Measurements from ENCODE around the gene CLBA1. TPM values are rescaled to one million over a fixed set of nuclear protein-coding genes. Genes with fewer than 3 reads are reported as not detected.

CLBA1 gene
- total and polyA plus RNA-seq, 2 experiments from 2014 or later, result 1.6 to 1.8 TPM

DNA sequence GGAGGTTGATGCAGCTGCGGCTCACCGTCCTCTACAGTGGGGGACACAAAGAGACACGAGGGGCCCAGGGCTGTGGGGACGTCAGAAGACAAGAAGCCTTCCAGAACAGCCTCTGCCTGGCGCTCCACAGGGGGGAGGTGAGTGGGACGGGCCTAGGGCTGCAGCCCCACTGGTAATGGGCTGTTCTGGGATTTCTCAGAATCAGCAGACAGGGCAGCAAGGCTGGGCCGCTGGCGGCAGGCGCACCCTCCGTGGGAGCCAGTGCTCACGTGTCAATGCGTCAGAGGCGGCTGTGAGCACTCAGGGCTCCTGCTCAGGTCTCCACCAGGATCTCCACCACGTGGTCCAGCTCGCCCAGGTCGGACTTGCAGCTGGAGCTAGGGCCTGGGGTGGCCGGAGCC is 25.3 kb downstream of the CLBA1 start:
- H3K4me3 Mint-ChIP-seq, result no peak overlapping the region
- Histone ChIP-seq H3K27ac (ENCODE audit: low read depth) (no peak overlapping the region), H3K9me2 (ENCODE audit: insufficient read depth) (no peaks in the 10 kb centered on the region), H3K4me2 (no peak overlapping the region), H3F3A (replicated peaks; ENCODE audit: low read depth) (no peaks in the 10 kb centered on the region), H2AFZ (no peak overlapping the region), H3K79me2 (replicated peaks; ENCODE audit: insufficient read depth) (peaks cover 71% of the 10 kb centered on the region), H3K4me3 (no peak overlapping the region), H3K36me3 (ENCODE audit: insufficient read depth) (peaks cover 13% of the 10 kb centered on the region), H3K4me1 (ENCODE audit: insufficient read depth) (peaks cover 11% of the 10 kb centered on the region; the same call in 1 of the 2 replicates), H4K20me1 (replicated peaks; ENCODE audit: insufficient read depth) (peaks cover 47% of the 10 kb centered on the region), H3K27me3 (ENCODE audit: insufficient read depth) (no peaks in the 10 kb centered on the region)
- H3K4me1 Mint-ChIP-seq, result peaks cover 28% of the 10 kb centered on the region
- peaks cover 43% of the 10 kb centered on the region for H3K36me3 Mint-ChIP-seq (ENCODE audit: low read depth)
- ATAC-seq, result no peak
- H3K9me3 Mint-ChIP-seq, result no peaks in the 10 kb centered on the region
- TF ChIP-seq, protein P1, sequence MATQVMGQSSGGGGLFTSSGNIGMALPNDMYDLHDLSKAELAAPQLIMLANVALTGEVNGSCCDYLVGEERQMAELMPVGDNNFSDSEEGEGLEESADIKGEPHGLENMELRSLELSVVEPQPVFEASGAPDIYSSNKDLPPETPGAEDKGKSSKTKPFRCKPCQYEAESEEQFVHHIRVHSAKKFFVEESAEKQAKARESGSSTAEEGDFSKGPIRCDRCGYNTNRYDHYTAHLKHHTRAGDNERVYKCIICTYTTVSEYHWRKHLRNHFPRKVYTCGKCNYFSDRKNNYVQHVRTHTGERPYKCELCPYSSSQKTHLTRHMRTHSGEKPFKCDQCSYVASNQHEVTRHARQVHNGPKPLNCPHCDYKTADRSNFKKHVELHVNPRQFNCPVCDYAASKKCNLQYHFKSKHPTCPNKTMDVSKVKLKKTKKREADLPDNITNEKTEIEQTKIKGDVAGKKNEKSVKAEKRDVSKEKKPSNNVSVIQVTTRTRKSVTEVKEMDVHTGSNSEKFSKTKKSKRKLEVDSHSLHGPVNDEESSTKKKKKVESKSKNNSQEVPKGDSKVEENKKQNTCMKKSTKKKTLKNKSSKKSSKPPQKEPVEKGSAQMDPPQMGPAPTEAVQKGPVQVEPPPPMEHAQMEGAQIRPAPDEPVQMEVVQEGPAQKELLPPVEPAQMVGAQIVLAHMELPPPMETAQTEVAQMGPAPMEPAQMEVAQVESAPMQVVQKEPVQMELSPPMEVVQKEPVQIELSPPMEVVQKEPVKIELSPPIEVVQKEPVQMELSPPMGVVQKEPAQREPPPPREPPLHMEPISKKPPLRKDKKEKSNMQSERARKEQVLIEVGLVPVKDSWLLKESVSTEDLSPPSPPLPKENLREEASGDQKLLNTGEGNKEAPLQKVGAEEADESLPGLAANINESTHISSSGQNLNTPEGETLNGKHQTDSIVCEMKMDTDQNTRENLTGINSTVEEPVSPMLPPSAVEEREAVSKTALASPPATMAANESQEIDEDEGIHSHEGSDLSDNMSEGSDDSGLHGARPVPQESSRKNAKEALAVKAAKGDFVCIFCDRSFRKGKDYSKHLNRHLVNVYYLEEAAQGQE (IDR thresholded peaks at IDR 0.05; ENCODE audit: unreplicated experiment), result no peak
- TF ChIP-seq CREB1 (CRISPR knock-in tag; IDR thresholded peaks at IDR 0.05; ENCODE audit: low read depth), result no peak
- TF ChIP-seq, protein P2, sequence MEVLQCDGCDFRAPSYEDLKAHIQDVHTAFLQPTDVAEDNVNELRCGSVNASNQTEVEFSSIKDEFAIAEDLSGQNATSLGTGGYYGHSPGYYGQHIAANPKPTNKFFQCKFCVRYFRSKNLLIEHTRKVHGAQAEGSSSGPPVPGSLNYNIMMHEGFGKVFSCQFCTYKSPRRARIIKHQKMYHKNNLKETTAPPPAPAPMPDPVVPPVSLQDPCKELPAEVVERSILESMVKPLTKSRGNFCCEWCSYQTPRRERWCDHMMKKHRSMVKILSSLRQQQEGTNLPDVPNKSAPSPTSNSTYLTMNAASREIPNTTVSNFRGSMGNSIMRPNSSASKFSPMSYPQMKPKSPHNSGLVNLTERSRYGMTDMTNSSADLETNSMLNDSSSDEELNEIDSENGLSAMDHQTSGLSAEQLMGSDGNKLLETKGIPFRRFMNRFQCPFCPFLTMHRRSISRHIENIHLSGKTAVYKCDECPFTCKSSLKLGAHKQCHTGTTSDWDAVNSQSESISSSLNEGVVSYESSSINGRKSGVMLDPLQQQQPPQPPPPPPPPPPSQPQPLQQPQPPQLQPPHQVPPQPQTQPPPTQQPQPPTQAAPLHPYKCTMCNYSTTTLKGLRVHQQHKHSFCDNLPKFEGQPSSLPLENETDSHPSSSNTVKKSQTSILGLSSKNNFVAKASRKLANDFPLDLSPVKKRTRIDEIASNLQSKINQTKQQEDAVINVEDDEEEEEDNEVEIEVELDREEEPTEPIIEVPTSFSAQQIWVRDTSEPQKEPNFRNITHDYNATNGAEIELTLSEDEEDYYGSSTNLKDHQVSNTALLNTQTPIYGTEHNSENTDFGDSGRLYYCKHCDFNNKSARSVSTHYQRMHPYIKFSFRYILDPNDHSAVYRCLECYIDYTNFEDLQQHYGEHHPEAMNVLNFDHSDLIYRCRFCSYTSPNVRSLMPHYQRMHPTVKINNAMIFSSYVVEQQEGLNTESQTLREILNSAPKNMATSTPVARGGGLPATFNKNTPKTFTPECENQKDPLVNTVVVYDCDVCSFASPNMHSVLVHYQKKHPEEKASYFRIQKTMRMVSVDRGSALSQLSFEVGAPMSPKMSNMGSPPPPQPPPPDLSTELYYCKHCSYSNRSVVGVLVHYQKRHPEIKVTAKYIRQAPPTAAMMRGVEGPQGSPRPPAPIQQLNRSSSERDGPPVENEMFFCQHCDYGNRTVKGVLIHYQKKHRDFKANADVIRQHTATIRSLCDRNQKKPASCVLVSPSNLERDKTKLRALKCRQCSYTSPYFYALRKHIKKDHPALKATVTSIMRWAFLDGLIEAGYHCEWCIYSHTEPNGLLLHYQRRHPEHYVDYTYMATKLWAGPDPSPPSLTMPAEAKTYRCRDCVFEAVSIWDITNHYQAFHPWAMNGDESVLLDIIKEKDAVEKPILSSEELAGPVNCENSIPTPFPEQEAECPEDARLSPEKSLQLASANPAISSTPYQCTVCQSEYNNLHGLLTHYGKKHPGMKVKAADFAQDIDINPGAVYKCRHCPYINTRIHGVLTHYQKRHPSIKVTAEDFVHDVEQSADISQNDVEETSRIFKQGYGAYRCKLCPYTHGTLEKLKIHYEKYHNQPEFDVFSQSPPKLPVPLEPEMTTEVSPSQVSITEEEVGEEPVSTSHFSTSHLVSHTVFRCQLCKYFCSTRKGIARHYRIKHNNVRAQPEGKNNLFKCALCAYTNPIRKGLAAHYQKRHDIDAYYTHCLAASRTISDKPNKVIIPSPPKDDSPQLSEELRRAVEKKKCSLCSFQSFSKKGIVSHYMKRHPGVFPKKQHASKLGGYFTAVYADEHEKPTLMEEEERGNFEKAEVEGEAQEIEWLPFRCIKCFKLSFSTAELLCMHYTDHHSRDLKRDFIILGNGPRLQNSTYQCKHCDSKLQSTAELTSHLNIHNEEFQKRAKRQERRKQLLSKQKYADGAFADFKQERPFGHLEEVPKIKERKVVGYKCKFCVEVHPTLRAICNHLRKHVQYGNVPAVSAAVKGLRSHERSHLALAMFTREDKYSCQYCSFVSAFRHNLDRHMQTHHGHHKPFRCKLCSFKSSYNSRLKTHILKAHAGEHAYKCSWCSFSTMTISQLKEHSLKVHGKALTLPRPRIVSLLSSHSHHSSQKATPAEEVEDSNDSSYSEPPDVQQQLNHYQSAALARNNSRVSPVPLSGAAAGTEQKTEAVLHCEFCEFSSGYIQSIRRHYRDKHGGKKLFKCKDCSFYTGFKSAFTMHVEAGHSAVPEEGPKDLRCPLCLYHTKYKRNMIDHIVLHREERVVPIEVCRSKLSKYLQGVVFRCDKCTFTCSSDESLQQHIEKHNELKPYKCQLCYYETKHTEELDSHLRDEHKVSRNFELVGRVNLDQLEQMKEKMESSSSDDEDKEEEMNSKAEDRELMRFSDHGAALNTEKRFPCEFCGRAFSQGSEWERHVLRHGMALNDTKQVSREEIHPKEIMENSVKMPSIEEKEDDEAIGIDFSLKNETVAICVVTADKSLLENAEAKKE (CRISPR knock-in tag; IDR thresholded peaks at IDR 0.05), result no peak
- TF ChIP-seq JUNB (IDR thresholded peaks at IDR 0.05; ENCODE audit: unreplicated experiment), result no peak
- no peak for TF ChIP-seq ZNF114 (CRISPR knock-in tag; IDR thresholded peaks at IDR 0.05)
- TF ChIP-seq, protein P3, sequence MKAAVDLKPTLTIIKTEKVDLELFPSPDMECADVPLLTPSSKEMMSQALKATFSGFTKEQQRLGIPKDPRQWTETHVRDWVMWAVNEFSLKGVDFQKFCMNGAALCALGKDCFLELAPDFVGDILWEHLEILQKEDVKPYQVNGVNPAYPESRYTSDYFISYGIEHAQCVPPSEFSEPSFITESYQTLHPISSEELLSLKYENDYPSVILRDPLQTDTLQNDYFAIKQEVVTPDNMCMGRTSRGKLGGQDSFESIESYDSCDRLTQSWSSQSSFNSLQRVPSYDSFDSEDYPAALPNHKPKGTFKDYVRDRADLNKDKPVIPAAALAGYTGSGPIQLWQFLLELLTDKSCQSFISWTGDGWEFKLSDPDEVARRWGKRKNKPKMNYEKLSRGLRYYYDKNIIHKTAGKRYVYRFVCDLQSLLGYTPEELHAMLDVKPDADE (IDR thresholded peaks at IDR 0.05), result no peak
- no peak for TF ChIP-seq STAT1 (IDR thresholded peaks at IDR 0.05; ENCODE audit: unreplicated experiment)
- TF ChIP-seq POLR2AphosphoS5 (IDR thresholded peaks at IDR 0.05; ENCODE audit: low read depth), result no peak
- TF ChIP-seq, protein P4, sequence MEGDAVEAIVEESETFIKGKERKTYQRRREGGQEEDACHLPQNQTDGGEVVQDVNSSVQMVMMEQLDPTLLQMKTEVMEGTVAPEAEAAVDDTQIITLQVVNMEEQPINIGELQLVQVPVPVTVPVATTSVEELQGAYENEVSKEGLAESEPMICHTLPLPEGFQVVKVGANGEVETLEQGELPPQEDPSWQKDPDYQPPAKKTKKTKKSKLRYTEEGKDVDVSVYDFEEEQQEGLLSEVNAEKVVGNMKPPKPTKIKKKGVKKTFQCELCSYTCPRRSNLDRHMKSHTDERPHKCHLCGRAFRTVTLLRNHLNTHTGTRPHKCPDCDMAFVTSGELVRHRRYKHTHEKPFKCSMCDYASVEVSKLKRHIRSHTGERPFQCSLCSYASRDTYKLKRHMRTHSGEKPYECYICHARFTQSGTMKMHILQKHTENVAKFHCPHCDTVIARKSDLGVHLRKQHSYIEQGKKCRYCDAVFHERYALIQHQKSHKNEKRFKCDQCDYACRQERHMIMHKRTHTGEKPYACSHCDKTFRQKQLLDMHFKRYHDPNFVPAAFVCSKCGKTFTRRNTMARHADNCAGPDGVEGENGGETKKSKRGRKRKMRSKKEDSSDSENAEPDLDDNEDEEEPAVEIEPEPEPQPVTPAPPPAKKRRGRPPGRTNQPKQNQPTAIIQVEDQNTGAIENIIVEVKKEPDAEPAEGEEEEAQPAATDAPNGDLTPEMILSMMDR (conservative IDR thresholded peaks at IDR 0.05; ENCODE audit: low read depth in 2 of 2), result no peak
- no peak for DNase-seq (ENCODE audit: low spot score)
- peaks cover 11% of the 10 kb centered on the region for H3K27me3 Mint-ChIP-seq (ENCODE audit: insufficient read depth, low read depth, poor library complexity)
- no peak overlapping the region for H3K27ac Mint-ChIP-seq

All from GM23338 (cell line).